ENCODE data around the gene NRP1.

NRP1 gene

GRCh38 chr10:33293531-33294170, 40.8 kb downstream of the NRP1 start:
- H3K27me3 ChIP-seq (ENCODE audit: control insufficient read depth, insufficient read depth, low read length): no peaks in the 10 kb centered on the region
- H3K4me1 ChIP-seq (ENCODE audit: control insufficient read depth, insufficient read depth, low read length): no peaks in the 10 kb centered on the region
- WGBS (ENCODE audit: insufficient coverage, insufficient read length): no CpG with 5 or more reads among the region's 14 CpGs
- no peak for DNase-seq (ENCODE audit: low read depth, low spot score)
- H3K9me3 ChIP-seq (ENCODE audit: control insufficient read depth, insufficient read depth, low read length): no peaks in the 10 kb centered on the region
- H3K36me3 ChIP-seq (ENCODE audit: control insufficient read depth, insufficient read depth, low read length): no peaks in the 10 kb centered on the region
- H3K4me3 ChIP-seq (ENCODE audit: low read length): no peak overlapping the region
- H3K27ac ChIP-seq (ENCODE audit: low read length): no peak overlapping the region

- H3K4me1 ChIP-seq (ENCODE audit: control insufficient read depth, insufficient read depth, low read length): no peaks in the 10 kb centered on the region
- no peak overlapping the region for H3K4me3 ChIP-seq (ENCODE audit: low read length)
- H3K27ac ChIP-seq (ENCODE audit: low read length): no peak overlapping the region
- no CpG with 5 or more reads among the region's 3 CpGs for WGBS (ENCODE audit: insufficient coverage, insufficient read length)
- no peak for DNase-seq (ENCODE audit: low read depth, low spot score)
- H3K9me3 ChIP-seq (ENCODE audit: control insufficient read depth, insufficient read depth, low read length): no peaks in the 10 kb centered on the region
- no peaks in the 10 kb centered on the region for H3K36me3 ChIP-seq (ENCODE audit: control insufficient read depth, insufficient read depth, low read length)
- H3K27me3 ChIP-seq (ENCODE audit: control insufficient read depth, insufficient read depth, low read length): no peaks in the 10 kb centered on the region
These were observed 41.4 kb downstream of the NRP1 start for GRCh38 chr10:33293076-33293475.

GRCh38 chr10:33291053-33291592, 43.3 kb downstream of the NRP1 start:
- Histone ChIP-seq H3K4me1 (ENCODE audit: control insufficient read depth, insufficient read depth, low read length) (no peaks in the 10 kb centered on the region), H3K4me3 (ENCODE audit: low read length) (no peak overlapping the region), H3K27ac (ENCODE audit: low read length) (no peak overlapping the region), H3K36me3 (ENCODE audit: control insufficient read depth, insufficient read depth, low read length) (no peaks in the 10 kb centered on the region), H3K27me3 (ENCODE audit: control insufficient read depth, insufficient read depth, low read length) (no peaks in the 10 kb centered on the region), H3K9me3 (ENCODE audit: control insufficient read depth, insufficient read depth, low read length) (no peaks in the 10 kb centered on the region)
- WGBS (ENCODE audit: insufficient coverage, insufficient read length): no CpG with 5 or more reads among the region's 5 CpGs
- no peak for DNase-seq (ENCODE audit: low read depth, low spot score)

GRCh38 chr10:33290321-33291052, 44.0 kb downstream of the NRP1 start:
- DNase-seq (ENCODE audit: low read depth, low spot score): no peak
- H3K4me3 ChIP-seq (ENCODE audit: low read length): no peak overlapping the region
- no peaks in the 10 kb centered on the region for H3K27me3 ChIP-seq (ENCODE audit: control insufficient read depth, insufficient read depth, low read length)
- no peaks in the 10 kb centered on the region for H3K9me3 ChIP-seq (ENCODE audit: control insufficient read depth, insufficient read depth, low read length)
- WGBS (ENCODE audit: insufficient coverage, insufficient read length): no CpG with 5 or more reads among the region's 13 CpGs
- H3K4me1 ChIP-seq (ENCODE audit: control insufficient read depth, insufficient read depth, low read length): no peaks in the 10 kb centered on the region
- no peak overlapping the region for H3K27ac ChIP-seq (ENCODE audit: low read length)
- no peaks in the 10 kb centered on the region for H3K36me3 ChIP-seq (ENCODE audit: control insufficient read depth, insufficient read depth, low read length)

- no peaks in the 10 kb centered on the region for H3K27me3 ChIP-seq (ENCODE audit: control insufficient read depth, insufficient read depth, low read length)
- no peak overlapping the region for H3K27ac ChIP-seq (ENCODE audit: low read length)
- H3K9me3 ChIP-seq (ENCODE audit: control insufficient read depth, insufficient read depth, low read length): no peaks in the 10 kb centered on the region
- no peak overlapping the region for H3K4me3 ChIP-seq (ENCODE audit: low read length)
- WGBS (ENCODE audit: insufficient coverage, insufficient read length): no CpG with 5 or more reads among the region's 8 CpGs
- no peak for DNase-seq (ENCODE audit: low read depth, low spot score)
- no peaks in the 10 kb centered on the region for H3K36me3 ChIP-seq (ENCODE audit: control insufficient read depth, insufficient read depth, low read length)
- H3K4me1 ChIP-seq (ENCODE audit: control insufficient read depth, insufficient read depth, low read length): no peaks in the 10 kb centered on the region
These were observed 44.7 kb downstream of the NRP1 start for GRCh38 chr10:33289776-33290175.

GRCh38 chr10:33288127-33288526, 46.3 kb downstream of the NRP1 start:
- H3K9me3 ChIP-seq (ENCODE audit: control insufficient read depth, insufficient read depth, low read length): no peaks in the 10 kb centered on the region
- no CpG with 5 or more reads among the region's 3 CpGs for WGBS (ENCODE audit: insufficient coverage, insufficient read length)
- no peaks in the 10 kb centered on the region for H3K4me1 ChIP-seq (ENCODE audit: control insufficient read depth, insufficient read depth, low read length)
- H3K27me3 ChIP-seq (ENCODE audit: control insufficient read depth, insufficient read depth, low read length): no peaks in the 10 kb centered on the region
- DNase-seq (ENCODE audit: low read depth, low spot score): no peak
- no peaks in the 10 kb centered on the region for H3K36me3 ChIP-seq (ENCODE audit: control insufficient read depth, insufficient read depth, low read length)
- H3K27ac ChIP-seq (ENCODE audit: low read length): no peak overlapping the region
- no peak overlapping the region for H3K4me3 ChIP-seq (ENCODE audit: low read length)

GRCh38 chr10:33287112-33287511, 47.4 kb downstream of the NRP1 start:
- Histone ChIP-seq H3K27me3 (ENCODE audit: control insufficient read depth, insufficient read depth, low read length) (no peaks in the 10 kb centered on the region), H3K9me3 (ENCODE audit: control insufficient read depth, insufficient read depth, low read length) (no peaks in the 10 kb centered on the region), H3K4me1 (ENCODE audit: control insufficient read depth, insufficient read depth, low read length) (no peaks in the 10 kb centered on the region), H3K4me3 (ENCODE audit: low read length) (no peak overlapping the region), H3K36me3 (ENCODE audit: control insufficient read depth, insufficient read depth, low read length) (no peaks in the 10 kb centered on the region), H3K27ac (ENCODE audit: low read length) (no peak overlapping the region)
- DNase-seq (ENCODE audit: low read depth, low spot score): no peak
- no CpG with 5 or more reads among the region's 2 CpGs for WGBS (ENCODE audit: insufficient coverage, insufficient read length)

GRCh38 chr10:33286157-33286934, 48.1 kb downstream of the NRP1 start:
- no CpG with 5 or more reads among the region's 4 CpGs for WGBS (ENCODE audit: insufficient coverage, insufficient read length)
- H3K27ac ChIP-seq (ENCODE audit: low read length): no peak overlapping the region

GRCh38 chr10:33284945-33285344, 49.5 kb downstream of the NRP1 start:
- H3K27me3 ChIP-seq (ENCODE audit: control insufficient read depth, insufficient read depth, low read length): no peaks in the 10 kb centered on the region
- DNase-seq (ENCODE audit: low read depth, low spot score): no peak
- no peaks in the 10 kb centered on the region for H3K36me3 ChIP-seq (ENCODE audit: control insufficient read depth, insufficient read depth, low read length)
- H3K9me3 ChIP-seq (ENCODE audit: control insufficient read depth, insufficient read depth, low read length): no peaks in the 10 kb centered on the region
- no CpG with 5 or more reads among the region's 2 CpGs for WGBS (ENCODE audit: insufficient coverage, insufficient read length)
- no peak overlapping the region for H3K4me3 ChIP-seq (ENCODE audit: low read length)
- H3K27ac ChIP-seq (ENCODE audit: low read length): no peak overlapping the region
- no peaks in the 10 kb centered on the region for H3K4me1 ChIP-seq (ENCODE audit: control insufficient read depth, insufficient read depth, low read length)

More at GRCh38 chr10:33286157-33286934, 48.1 kb downstream of the NRP1 start:
- no peak overlapping the region for H3K4me3 ChIP-seq (ENCODE audit: low read length)
- H3K4me1 ChIP-seq (ENCODE audit: control insufficient read depth, insufficient read depth, low read length): no peaks in the 10 kb centered on the region
- H3K27me3 ChIP-seq (ENCODE audit: control insufficient read depth, insufficient read depth, low read length): no peaks in the 10 kb centered on the region
- no peaks in the 10 kb centered on the region for H3K36me3 ChIP-seq (ENCODE audit: control insufficient read depth, insufficient read depth, low read length)
- no peak for DNase-seq (ENCODE audit: low read depth, low spot score)
- H3K9me3 ChIP-seq (ENCODE audit: control insufficient read depth, insufficient read depth, low read length): no peaks in the 10 kb centered on the region

- H3K4me3 ChIP-seq (ENCODE audit: low read length): no peak overlapping the region
- DNase-seq (ENCODE audit: low read depth, low spot score): no peak
- no peaks in the 10 kb centered on the region for H3K27me3 ChIP-seq (ENCODE audit: control insufficient read depth, insufficient read depth, low read length)
- H3K36me3 ChIP-seq (ENCODE audit: control insufficient read depth, insufficient read depth, low read length): no peaks in the 10 kb centered on the region
- no peak overlapping the region for H3K27ac ChIP-seq (ENCODE audit: low read length)
- no peaks in the 10 kb centered on the region for H3K4me1 ChIP-seq (ENCODE audit: control insufficient read depth, insufficient read depth, low read length)
- H3K9me3 ChIP-seq (ENCODE audit: control insufficient read depth, insufficient read depth, low read length): no peaks in the 10 kb centered on the region; the same call in 1 of the 2 replicates
- WGBS (ENCODE audit: insufficient coverage, insufficient read length): no CpG with 5 or more reads among the region's 5 CpGs
These were observed 54.5 kb downstream of the NRP1 start for GRCh38 chr10:33279811-33280602.
